Small intestine (tissue), 16 donors: ENCODE results near the gene NUCB1. TPM values are rescaled to one million over a fixed set of nuclear protein-coding genes. Genes with fewer than 3 reads are reported as not detected.
A peak's percentile ranks its signal among the peaks of the same experiment; 100 is the strongest.

Experiments
- DNase-seq, 2 donors: peaks; one replicate each; pipeline versions ENCODE4 v3.0.0 to v3.0.0-alpha.2; 2013
- FAIRE-seq: peaks from 2 replicates; lab custom pipeline; 2012; peaks lifted over from hg19 to GRCh38; lab: Jason Lieb, UNC
- H3K27ac ChIP-seq, 3 donors: one replicate each; pipeline ENCODE4 v1.5.1; 2013; ENCODE audit warnings: low read length in 2 of 3, mild to moderate bottlenecking in 2 of 3, control low read depth in 1 of 3, inconsistent platforms in 1 of 3, low read depth in 1 of 3, moderate library complexity in 1 of 3
- H3K27me3 ChIP-seq, 3 donors: one replicate each; pipeline ENCODE4 v1.6.1; 2013; ENCODE audit warnings: low read length in 3 of 3, inconsistent platforms in 1 of 3; ENCODE audit not compliant: control insufficient read depth in 3 of 3, insufficient read depth in 3 of 3
- H3K36me3 ChIP-seq, 3 donors: one replicate each; pipeline ENCODE4 v1.6.1; 2013; ENCODE audit warnings: low read length in 3 of 3, inconsistent platforms in 1 of 3, low read depth in 1 of 3, mild to moderate bottlenecking in 1 of 3, moderate library complexity in 1 of 3; ENCODE audit not compliant: control insufficient read depth in 3 of 3, insufficient read depth in 2 of 3
- H3K4me1 ChIP-seq, 3 donors: one replicate each; pipeline ENCODE4 v1.6.1; 2013; ENCODE audit warnings: low read length in 2 of 3, inconsistent platforms in 1 of 3, low read depth in 1 of 3, mild to moderate bottlenecking in 1 of 3, moderate library complexity in 1 of 3; ENCODE audit not compliant: control insufficient read depth in 3 of 3, insufficient read depth in 2 of 3
- H3K4me3 ChIP-seq, 3 donors: one replicate each; pipeline ENCODE4 v1.5.1; 2013; ENCODE audit warnings: low read length in 3 of 3, control low read depth in 1 of 3, inconsistent platforms in 1 of 3, low read depth in 1 of 3, mild to moderate bottlenecking in 1 of 3, moderate library complexity in 1 of 3
- H3K9me3 ChIP-seq, 2 donors: one replicate each; pipeline ENCODE4 v1.6.1; 2013; ENCODE audit warnings: low read depth in 1 of 2, low read length in 1 of 2; ENCODE audit not compliant: control insufficient read depth in 2 of 2, insufficient read depth in 1 of 2
- WGBS, 3 donors: extraction: QIAGEN DNeasy Blood & Tissue Kit; methylation state at CpG; one replicate each; pipeline ENCODE4 v1.1.7; 2013; 5-methylcytosine and 5-hydroxymethylcytosine counted together
- long read RNA-seq, 10 donors: transcript quantifications; one replicate each; lab custom pipeline, GENCODE V29; 2026
- polyA plus RNA-seq, 4 donors: library from polyadenylated mRNA; stranded (reverse) in 3 of 4; unstranded in 1 of 4; fragments of 200-250 nt in 3 of 4; fragments of 120-200 nt in 1 of 4; gene quantifications; one replicate each; pipeline versions ENCODE4 v1.2.1 to v1.2.3, GENCODE V29; 2013
- donor health status: healthy with polysubstance abuse.
- donor health status: control.
- donor health status: control.
- donor health status: Bipolar disorder and iron deficiency.
- donor health status: healthy.

The NUCB1 gene
- 100 to 1,000 TPM; 102 to 359 (median 228) TPM for polyA plus RNA-seq
- long read RNA-seq, donor 1, transcript NUCB1-206 (3 exons, 563 nt): major isoform, 5 of 138 reads
- long read RNA-seq, donor 1, partial matches to known transcripts: 128 of 138 reads
- long read RNA-seq, donor 1, other reads (novel, unspliced or antisense): 0 of 138 reads
- long read RNA-seq, donor 2, partial matches to known transcripts: 0 of 2 reads
- long read RNA-seq, donor 2, other reads (novel, unspliced or antisense): 0 of 2 reads
- long read RNA-seq, donor 3, partial matches to known transcripts: 81 of 88 reads
- long read RNA-seq, donor 3, other reads (novel, unspliced or antisense): 0 of 88 reads
- long read RNA-seq, donor 4: 0 reads
- long read RNA-seq, donor 5, transcript NUCB1-201 (13 exons, 2,668 nt): major isoform, 10 of 12 reads
- long read RNA-seq, donor 5, partial matches to known transcripts: 0 of 12 reads
- long read RNA-seq, donor 5, other reads (novel, unspliced or antisense): 0 of 12 reads
- long read RNA-seq, donor 6, transcript NUCB1-201 (13 exons, 2,668 nt): major isoform, 9 of 25 reads
- long read RNA-seq, donor 6, partial matches to known transcripts: 16 of 25 reads
- long read RNA-seq, donor 6, other reads (novel, unspliced or antisense): 0 of 25 reads
- long read RNA-seq, donor 7, transcript NUCB1-201 (13 exons, 2,668 nt): major isoform, 37 of 133 reads
- long read RNA-seq, donor 7, partial matches to known transcripts: 90 of 133 reads
- long read RNA-seq, donor 7, other reads (novel, unspliced or antisense): 0 of 133 reads
- long read RNA-seq, donor 8, partial matches to known transcripts: 0 of 1 reads
- long read RNA-seq, donor 8, other reads (novel, unspliced or antisense): 0 of 1 reads
- long read RNA-seq, donor 9, transcript NUCB1-201 (13 exons, 2,668 nt): major isoform, 5 of 14 reads
- long read RNA-seq, donor 9, partial matches to known transcripts: 8 of 14 reads
- long read RNA-seq, donor 9, other reads (novel, unspliced or antisense): 0 of 14 reads
- long read RNA-seq, donor 10, partial matches to known transcripts: 11 of 17 reads
- long read RNA-seq, donor 10, other reads (novel, unspliced or antisense): 0 of 17 reads

DNA sequence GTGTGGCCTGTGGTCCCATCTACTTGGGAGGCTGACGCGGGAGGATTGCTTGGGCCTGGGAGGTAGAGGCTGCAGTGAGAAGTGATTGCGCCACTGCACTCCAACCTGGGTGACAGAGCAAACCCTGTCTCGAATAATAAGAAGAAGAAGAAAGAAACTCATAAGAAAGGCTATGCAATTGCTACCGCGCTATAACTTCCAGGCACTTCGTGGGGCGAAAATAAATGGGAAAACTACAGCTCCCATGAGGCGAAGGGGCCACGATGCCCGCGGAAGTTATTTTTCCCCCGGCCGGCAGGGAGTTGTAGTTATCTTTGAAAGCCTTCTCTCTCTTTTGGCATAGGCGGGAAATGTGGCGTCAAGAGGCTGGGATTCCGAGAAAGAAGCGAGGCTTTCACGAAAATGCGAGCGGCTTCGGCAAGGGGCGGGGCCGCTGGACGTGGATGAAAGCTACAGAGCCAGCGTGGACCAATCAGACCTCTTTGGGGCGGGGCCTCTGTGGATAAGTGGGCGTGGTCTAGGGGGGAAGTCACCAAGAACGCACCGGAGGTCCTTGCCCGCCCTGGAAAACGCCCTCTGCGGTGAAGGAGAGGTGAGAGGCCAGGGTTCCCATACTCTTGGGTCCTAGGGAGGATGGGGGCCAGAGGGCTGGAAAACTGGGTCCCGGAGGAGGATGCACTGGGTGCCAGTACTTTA lies at the start of gene NUCB1:
Gene NUCB1, plus strand, starts transcription at position 532 of the 696 bp plus-strand sequence. CDS start 485 bp downstream, outside the sequence.
- DNase-seq: peak; percentile 100
- no peaks in the 10 kb centered on the region for H3K9me3 ChIP-seq
- FAIRE-seq: peak; percentile 80
- peaks cover 0 to 12% (median 2%) of the 10 kb centered on the region in 3 donors for H3K27me3 ChIP-seq
- H3K4me3 ChIP-seq: peak within 1 kb of the TSS; percentile 73 to 99 (median 90)
- H3K36me3 ChIP-seq: peaks cover 4 to 29% (median 5%) of the 10 kb centered on the region in 3 donors
- H3K4me1 ChIP-seq: peaks cover 0 to 19% (median 5%) of the 10 kb centered on the region in 3 donors
- 7 to 8% (median 7%) methylated on average over 31 to 34 of the region's 34 CpGs for WGBS, 3 donors
- H3K27ac ChIP-seq: peak within 1 kb of the TSS; percentile 74 to 90 (median 85)

GRCh38 chr19:48852292-48852691 lies 47.8 kb upstream of the NUCB1 start:
- H3K27ac ChIP-seq: no peak overlapping the region
- WGBS, 3 donors: 87 to 94% (median 93%) methylated on average over 4 of the region's 4 CpGs
- no peaks in the 10 kb centered on the region for H3K4me1 ChIP-seq
- H3K36me3 ChIP-seq: peaks cover 0 to 11% (median 0%) of the 10 kb centered on the region in 3 donors
- DNase-seq (no peak), FAIRE-seq (no peak)
- no peak overlapping the region for H3K4me3 ChIP-seq
- no peaks in the 10 kb centered on the region for H3K27me3 ChIP-seq
- H3K9me3 ChIP-seq: no peaks in the 10 kb centered on the region

DNA sequence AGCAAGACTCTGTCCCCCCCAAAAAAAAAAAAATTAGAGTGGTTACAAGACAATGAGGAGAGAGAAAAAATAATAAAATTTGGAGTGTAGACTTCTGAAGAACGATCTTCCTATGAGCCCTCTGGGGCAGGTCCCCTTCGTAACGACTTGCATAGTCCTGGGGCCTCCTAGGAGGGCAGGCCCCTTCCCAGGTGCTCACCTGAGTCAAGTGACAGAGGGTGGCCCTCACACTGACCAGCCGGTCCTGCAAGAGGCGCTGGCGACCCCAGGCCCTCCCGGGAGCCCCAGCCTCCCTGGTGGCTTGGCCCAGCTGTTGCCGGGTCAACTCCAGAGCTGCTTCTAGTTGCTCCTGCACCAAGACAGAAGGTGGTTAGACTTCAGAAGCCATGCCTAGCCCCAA lies 46.6 kb upstream of the NUCB1 start:
- H3K4me3 ChIP-seq: no peak overlapping the region
- no peaks in the 10 kb centered on the region for H3K27me3 ChIP-seq
- no peaks in the 10 kb centered on the region for H3K9me3 ChIP-seq
- H3K27ac ChIP-seq: no peak overlapping the region
- DNase-seq (no peak), FAIRE-seq (no peak)
- H3K36me3 ChIP-seq: peaks cover 0 to 10% (median 0%) of the 10 kb centered on the region in 3 donors
- 91 to 94% (median 92%) methylated on average over 7 to 8 of the region's 8 CpGs for WGBS, 3 donors
- no peaks in the 10 kb centered on the region for H3K4me1 ChIP-seq

GRCh38 chr19:48854103-48854502 lies 46.0 kb upstream of the NUCB1 start:
- no peak overlapping the region for H3K27ac ChIP-seq
- H3K4me3 ChIP-seq: no peak overlapping the region
- no peaks in the 10 kb centered on the region for H3K4me1 ChIP-seq
- DNase-seq (no peak), FAIRE-seq (no peak)
- WGBS, 3 donors: 80 to 85% (median 81%) methylated on average over 7 of the region's 7 CpGs
- peaks cover 0 to 11% (median 0%) of the 10 kb centered on the region in 3 donors for H3K36me3 ChIP-seq
- H3K9me3 ChIP-seq: no peaks in the 10 kb centered on the region
- no peaks in the 10 kb centered on the region for H3K27me3 ChIP-seq

- FAIRE-seq (no peak), DNase-seq (no peak)
- Histone ChIP-seq H3K27me3 (no peaks in the 10 kb centered on the region), H3K9me3 (no peaks in the 10 kb centered on the region), H3K36me3 (peaks cover 0 to 23% (median 0%) of the 10 kb centered on the region in 3 donors), H3K4me1 (no peaks in the 10 kb centered on the region), H3K27ac (no peak overlapping the region), H3K4me3 (no peak overlapping the region)
- 96% methylated on average over 6 of the region's 6 CpGs for WGBS, 3 donors
Observed at GRCh38 chr19:48856921-48857320, 43.2 kb upstream of the NUCB1 start.

DNA sequence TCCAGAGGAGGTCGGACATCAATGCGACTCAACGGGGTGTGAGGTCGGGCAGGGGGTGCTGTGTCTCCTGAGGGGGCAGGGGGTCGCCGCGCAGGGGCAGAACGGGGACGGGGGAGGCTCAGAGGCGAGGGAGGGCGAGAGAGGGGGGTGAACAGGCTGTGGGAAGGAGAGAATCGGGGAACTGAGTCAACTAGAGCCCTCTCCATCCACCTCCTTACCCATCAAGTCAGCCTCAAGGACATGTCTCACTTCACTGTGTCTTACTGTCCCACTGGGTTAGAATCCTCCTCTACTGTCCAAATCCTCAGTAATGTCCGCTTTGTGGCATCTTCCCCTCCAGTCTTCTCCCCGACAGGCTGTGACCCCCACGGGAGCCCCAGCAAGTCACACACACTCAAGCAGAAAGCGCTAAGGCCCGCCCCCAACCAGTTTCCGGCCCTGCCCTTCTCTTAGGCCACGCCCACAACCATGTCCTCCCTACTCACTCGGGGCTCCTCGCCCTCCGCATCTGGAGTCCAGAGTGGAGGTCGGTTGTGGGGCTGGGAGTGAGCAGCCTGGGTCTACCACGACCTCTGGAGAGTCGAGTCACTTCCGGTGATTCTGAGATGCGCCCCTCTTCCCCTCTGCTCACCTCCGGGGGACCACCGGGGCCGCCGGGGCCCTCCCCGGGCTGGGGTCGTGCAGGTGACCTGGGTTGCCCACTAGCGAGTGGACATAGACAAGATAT lies 41.0 kb upstream of the NUCB1 start:
- DNase-seq: no peak
- FAIRE-seq: no peak
- WGBS, 3 donors: 54 to 78% (median 56%) methylated on average over 25 to 34 of the region's 34 CpGs

DNA sequence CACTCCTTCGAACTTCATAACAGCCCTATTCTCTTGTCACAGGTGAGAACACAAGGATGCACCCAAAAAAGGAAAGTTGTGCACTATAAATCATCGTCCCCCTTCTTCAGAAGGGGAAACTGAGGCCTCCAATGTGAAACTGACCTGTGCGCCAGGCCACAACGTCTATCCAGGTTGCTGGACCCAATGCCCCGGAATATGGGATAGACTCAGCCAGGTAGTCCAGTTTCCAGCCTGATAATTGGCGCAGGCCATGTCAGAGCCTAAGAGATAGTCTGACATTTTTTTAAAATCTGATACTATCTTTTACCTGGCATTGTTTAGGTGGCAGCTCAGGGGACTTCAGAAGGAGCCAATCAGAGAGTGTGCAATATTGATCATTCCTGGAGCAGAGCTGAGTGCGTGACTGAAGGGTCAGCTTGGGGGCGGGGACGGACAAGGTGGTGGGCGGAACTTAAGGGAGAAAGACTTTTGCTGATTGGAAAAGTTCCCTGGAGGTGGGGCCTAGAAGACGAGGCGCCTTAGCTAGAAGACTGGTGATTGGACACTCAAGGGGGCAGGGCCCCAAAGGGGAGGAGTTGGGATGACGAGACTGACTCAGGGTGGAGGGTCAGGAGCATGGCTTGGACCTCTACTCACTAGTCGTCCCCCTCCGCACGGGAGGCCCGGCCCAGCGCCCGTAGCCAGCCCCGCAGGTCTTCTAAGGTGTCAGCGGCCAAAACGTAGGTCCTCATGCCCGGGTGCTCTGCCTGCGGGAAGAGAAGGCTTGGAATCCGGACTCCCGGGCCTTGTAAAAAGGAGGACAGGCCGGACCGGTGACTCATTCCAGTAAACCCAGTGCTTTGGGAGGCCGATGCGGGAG lies 40.2 kb upstream of the NUCB1 start:
- no peak for FAIRE-seq
- Histone ChIP-seq H3K36me3 (peaks cover 0 to 29% (median 2%) of the 10 kb centered on the region in 3 donors), H3K27me3 (no peaks in the 10 kb centered on the region), H3K4me1 (no peaks in the 10 kb centered on the region), H3K9me3 (no peaks in the 10 kb centered on the region), H3K27ac (no peak overlapping the region), H3K4me3 (peak overlapping the region in 1 of 3 donors; percentile 4)
- no peak for DNase-seq
- 79 to 86% (median 85%) methylated on average over 30 of the region's 30 CpGs for whole genome bisulfite sequencing, 3 donors

More for the DNA sequence above, 41.0 kb upstream of the NUCB1 start:
- no peaks in the 10 kb centered on the region for H3K4me1 ChIP-seq
- no peaks in the 10 kb centered on the region for H3K27me3 ChIP-seq
- H3K4me3 ChIP-seq: peak overlapping the region; percentile 5 to 28 (median 7)
- no peak overlapping the region for H3K27ac ChIP-seq
- H3K9me3 ChIP-seq: no peaks in the 10 kb centered on the region
- peaks cover 0 to 23% (median 0%) of the 10 kb centered on the region in 3 donors for H3K36me3 ChIP-seq
